ENCODE results near the gene DYNC2LI1. TPM values are rescaled to one million over a fixed set of nuclear protein-coding genes. Genes with fewer than 3 reads are reported as not detected.

The DYNC2LI1 gene
- polyA plus RNA-seq, 2 of the 4 experiments (the other 2 are of a cell fraction), result 22.2 to 44.3 TPM

DNA sequence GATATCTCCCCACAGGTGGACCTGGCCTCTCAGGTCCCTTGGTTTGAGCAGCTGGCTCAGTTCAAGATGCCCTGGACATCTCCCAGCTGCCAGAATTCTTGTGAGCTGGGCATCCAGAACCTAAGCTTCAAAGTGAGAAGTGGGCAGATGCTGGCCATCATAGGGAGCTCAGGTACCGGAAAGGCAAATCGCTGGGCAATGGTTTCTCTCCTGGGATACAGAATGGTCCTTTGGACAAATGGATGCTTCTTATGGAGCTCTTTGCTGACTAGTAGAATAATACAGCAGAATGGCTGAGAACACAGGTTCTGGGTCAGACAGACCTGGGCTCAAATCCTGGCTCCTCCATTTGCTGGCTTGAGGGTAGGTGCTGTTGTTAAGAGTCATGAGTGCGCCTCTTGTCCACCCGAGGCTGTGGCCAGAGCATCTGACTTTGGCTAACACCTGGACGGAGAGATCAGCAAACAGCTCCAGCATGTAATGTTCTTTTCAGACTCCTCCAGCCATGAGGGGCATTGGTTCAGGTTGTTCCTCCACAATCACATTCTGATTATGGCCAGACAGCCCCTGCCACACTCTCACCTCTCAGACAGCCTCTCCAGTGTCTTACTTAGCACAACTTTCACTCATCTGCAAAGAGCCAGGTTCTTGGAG, 72.4 kb downstream of the DYNC2LI1 start:
- H3K9me3 ChIP-seq, result no peaks in the 10 kb centered on the region
- 83% methylated on average over 5 of the region's 5 CpGs for WGBS (ENCODE audit: missing lambda C conversion rate)
- peaks cover 8% of the 10 kb centered on the region; the same call in 1 of the 3 replicates for H3K4me1 ChIP-seq
- no peak overlapping the region for H3K4me3 ChIP-seq
- H3K4me2 ChIP-seq, result no peak overlapping the region
- no peak for FAIRE-seq
- no peak for ATAC-seq
- no peak for TF ChIP-seq MAZ (IDR thresholded peaks at IDR 0.05; ENCODE audit: borderline replicate concordance, low read depth, low read length)
- TF ChIP-seq FOSL2 (IDR thresholded peaks at IDR 0.05), result no peak
- TF ChIP-seq FOSL2 (CRISPR knock-in tag; IDR thresholded peaks at IDR 0.05), result no peak
- no peak for TF ChIP-seq NR3C1 (IDR thresholded peaks at IDR 0.05)
- TF ChIP-seq KDM5A (IDR thresholded peaks at IDR 0.05), result no peak
- TF ChIP-seq BHLHE40 (IDR thresholded peaks at IDR 0.05; ENCODE audit: low read depth, low read length), result no peak
- TF ChIP-seq SMC3 (IDR thresholded peaks at IDR 0.05), result no peak
- no peak for TF ChIP-seq HOXB13 (CRISPR knock-in tag; IDR thresholded peaks at IDR 0.05; ENCODE audit: low read depth)
- TF ChIP-seq JUN (IDR thresholded peaks at IDR 0.05), result no peak
- no peak for DNase-seq (ENCODE audit: low read depth in 1 of 2, low spot score in 1 of 2)
- POLR2A ChIA-PET, result no interaction called here
- CTCF ChIA-PET, result interaction anchor here (0.5 to 1.8 kb wide), 5 partner anchors 10 to 250 kb away, joined by 3 to 4 read pairs (median 3); partner anchors contain the start of gene THADA
- no peak overlapping the region for H3K27ac ChIP-seq

DNA sequence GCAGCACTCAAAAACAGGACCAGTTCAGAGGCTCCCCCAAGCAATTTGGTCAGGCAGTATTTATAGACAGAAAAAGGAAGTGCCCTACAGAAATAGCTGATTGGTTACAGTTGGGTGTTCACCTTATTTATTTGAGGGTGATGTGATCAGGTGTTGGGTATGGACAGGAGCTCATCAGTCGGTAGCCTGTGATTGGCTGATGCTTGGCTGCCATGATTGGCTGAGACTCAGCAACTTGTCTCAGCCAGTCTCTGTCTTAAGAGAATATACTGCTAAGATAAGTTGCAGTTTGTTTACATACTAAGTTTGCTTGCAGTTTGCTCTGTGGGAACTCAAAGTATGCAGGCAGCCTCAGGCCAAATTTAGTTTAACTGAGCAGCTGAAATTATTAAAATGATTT, 74.4 kb downstream of the DYNC2LI1 start:
- ChIA-PET CTCF (interaction anchor here (2.2 kb wide), 1 partner anchor 30 kb away, joined by 7 read pairs; no protein-coding TSS in a partner anchor), POLR2A (no interaction called here)
- Histone ChIP-seq H3K9me3 (no peaks in the 10 kb centered on the region), H3K4me2 (peak overlapping the region; percentile 29), H3K4me1 (peaks cover 8% of the 10 kb centered on the region; the same call in 1 of the 3 replicates), H3K4me3 (no peak overlapping the region), H3K27ac (no peak overlapping the region)
- peak; percentile 31 to 65; a peak in 3 of 6 replicates for ATAC-seq
- TF ChIP-seq, protein P1, sequence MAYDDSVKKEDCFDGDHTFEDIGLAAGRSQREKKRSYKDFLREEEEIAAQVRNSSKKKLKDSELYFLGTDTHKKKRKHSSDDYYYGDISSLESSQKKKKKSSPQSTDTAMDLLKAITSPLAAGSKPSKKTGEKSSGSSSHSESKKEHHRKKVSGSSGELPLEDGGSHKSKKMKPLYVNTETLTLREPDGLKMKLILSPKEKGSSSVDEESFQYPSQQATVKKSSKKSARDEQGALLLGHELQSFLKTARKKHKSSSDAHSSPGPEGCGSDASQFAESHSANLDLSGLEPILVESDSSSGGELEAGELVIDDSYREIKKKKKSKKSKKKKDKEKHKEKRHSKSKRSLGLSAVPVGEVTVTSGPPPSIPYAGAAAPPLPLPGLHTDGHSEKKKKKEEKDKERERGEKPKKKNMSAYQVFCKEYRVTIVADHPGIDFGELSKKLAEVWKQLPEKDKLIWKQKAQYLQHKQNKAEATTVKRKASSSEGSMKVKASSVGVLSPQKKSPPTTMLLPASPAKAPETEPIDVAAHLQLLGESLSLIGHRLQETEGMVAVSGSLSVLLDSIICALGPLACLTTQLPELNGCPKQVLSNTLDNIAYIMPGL (CRISPR knock-in tag; IDR thresholded peaks at IDR 0.05; ENCODE audit: borderline replicate concordance), result no peak
- TF ChIP-seq NR3C1 (IDR thresholded peaks at IDR 0.05) (no peak), HOXB5 (CRISPR knock-in tag; IDR thresholded peaks at IDR 0.05) (no peak), RCOR1 (IDR thresholded peaks at IDR 0.05; ENCODE audit: low read depth, low read length) (no peak), NPAS2 (CRISPR knock-in tag; IDR thresholded peaks at IDR 0.05; ENCODE audit: borderline replicate concordance) (no peak), CBX8 (IDR thresholded peaks at IDR 0.05) (no peak)
- TF ChIP-seq, protein P2, sequence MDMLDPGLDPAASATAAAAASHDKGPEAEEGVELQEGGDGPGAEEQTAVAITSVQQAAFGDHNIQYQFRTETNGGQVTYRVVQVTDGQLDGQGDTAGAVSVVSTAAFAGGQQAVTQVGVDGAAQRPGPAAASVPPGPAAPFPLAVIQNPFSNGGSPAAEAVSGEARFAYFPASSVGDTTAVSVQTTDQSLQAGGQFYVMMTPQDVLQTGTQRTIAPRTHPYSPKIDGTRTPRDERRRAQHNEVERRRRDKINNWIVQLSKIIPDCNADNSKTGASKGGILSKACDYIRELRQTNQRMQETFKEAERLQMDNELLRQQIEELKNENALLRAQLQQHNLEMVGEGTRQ (IDR thresholded peaks at IDR 0.05), result no peak
- TF ChIP-seq, protein P3, sequence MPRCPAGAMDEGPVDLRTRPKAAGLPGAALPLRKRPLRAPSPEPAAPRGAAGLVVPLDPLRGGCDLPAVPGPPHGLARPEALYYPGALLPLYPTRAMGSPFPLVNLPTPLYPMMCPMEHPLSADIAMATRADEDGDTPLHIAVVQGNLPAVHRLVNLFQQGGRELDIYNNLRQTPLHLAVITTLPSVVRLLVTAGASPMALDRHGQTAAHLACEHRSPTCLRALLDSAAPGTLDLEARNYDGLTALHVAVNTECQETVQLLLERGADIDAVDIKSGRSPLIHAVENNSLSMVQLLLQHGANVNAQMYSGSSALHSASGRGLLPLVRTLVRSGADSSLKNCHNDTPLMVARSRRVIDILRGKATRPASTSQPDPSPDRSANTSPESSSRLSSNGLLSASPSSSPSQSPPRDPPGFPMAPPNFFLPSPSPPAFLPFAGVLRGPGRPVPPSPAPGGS (IDR thresholded peaks at IDR 0.05), result no peak
- FAIRE-seq, result no peak
- WGBS (ENCODE audit: missing lambda C conversion rate), result 23% methylated on average over 1 of the region's 1 CpG
- DNase-seq (ENCODE audit: low read depth in 1 of 2, low spot score in 1 of 2), result peak in 1 of 2 experiments; percentile 66

- Histone ChIP-seq H3K9me3 (no peaks in the 10 kb centered on the region), H3K4me3 (no peak overlapping the region), H3K4me1 (peaks cover 8% of the 10 kb centered on the region; the same call in 1 of the 3 replicates), H3K27ac (no peak overlapping the region), H3K4me2 (no peak overlapping the region)
- ATAC-seq (no peak), FAIRE-seq (no peak), DNase-seq (ENCODE audit: low read depth in 1 of 2, low spot score in 1 of 2) (no peak)
- POLR2A ChIA-PET, result no interaction called here
- CTCF ChIA-PET, result interaction anchor here (0.9 to 1.9 kb wide), 3 partner anchors 27 to 237 kb away, joined by 3 to 9 read pairs (median 3); no protein-coding TSS in a partner anchor
- 73% methylated on average over 18 of the region's 20 CpGs for WGBS (ENCODE audit: missing lambda C conversion rate)
- TF ChIP-seq, protein P4, sequence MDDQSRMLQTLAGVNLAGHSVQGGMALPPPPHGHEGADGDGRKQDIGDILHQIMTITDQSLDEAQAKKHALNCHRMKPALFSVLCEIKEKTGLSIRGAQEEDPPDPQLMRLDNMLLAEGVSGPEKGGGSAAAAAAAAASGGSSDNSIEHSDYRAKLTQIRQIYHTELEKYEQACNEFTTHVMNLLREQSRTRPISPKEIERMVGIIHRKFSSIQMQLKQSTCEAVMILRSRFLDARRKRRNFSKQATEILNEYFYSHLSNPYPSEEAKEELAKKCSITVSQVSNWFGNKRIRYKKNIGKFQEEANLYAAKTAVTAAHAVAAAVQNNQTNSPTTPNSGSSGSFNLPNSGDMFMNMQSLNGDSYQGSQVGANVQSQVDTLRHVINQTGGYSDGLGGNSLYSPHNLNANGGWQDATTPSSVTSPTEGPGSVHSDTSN (IDR thresholded peaks at IDR 0.05), result no peak
- TF ChIP-seq HOXA7 (CRISPR knock-in tag; IDR thresholded peaks at IDR 0.05) (no peak), HEYL (CRISPR knock-in tag; IDR thresholded peaks at IDR 0.05) (no peak)
- TF ChIP-seq, protein P5, sequence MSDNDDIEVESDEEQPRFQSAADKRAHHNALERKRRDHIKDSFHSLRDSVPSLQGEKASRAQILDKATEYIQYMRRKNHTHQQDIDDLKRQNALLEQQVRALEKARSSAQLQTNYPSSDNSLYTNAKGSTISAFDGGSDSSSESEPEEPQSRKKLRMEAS (IDR thresholded peaks at IDR 0.05), result no peak
Measured at GRCh38 chr2:43851011-43851980, 77.5 kb downstream of the DYNC2LI1 start.

All from A549 (cell line).